GM12874 (cell line): ENCODE measurements around the gene PMPCA.

Experiments used
- TF ChIP-seq, protein P1 (sequence below): IDR thresholded peaks from 2 replicates; pipeline ENCODE4 v1.5.1; 2011; ENCODE audit warnings: low read depth, mild to moderate bottlenecking, control low read depth, low read length, moderate library complexity; ENCODE audit not compliant: insufficient read depth

PMPCA gene

DNA sequence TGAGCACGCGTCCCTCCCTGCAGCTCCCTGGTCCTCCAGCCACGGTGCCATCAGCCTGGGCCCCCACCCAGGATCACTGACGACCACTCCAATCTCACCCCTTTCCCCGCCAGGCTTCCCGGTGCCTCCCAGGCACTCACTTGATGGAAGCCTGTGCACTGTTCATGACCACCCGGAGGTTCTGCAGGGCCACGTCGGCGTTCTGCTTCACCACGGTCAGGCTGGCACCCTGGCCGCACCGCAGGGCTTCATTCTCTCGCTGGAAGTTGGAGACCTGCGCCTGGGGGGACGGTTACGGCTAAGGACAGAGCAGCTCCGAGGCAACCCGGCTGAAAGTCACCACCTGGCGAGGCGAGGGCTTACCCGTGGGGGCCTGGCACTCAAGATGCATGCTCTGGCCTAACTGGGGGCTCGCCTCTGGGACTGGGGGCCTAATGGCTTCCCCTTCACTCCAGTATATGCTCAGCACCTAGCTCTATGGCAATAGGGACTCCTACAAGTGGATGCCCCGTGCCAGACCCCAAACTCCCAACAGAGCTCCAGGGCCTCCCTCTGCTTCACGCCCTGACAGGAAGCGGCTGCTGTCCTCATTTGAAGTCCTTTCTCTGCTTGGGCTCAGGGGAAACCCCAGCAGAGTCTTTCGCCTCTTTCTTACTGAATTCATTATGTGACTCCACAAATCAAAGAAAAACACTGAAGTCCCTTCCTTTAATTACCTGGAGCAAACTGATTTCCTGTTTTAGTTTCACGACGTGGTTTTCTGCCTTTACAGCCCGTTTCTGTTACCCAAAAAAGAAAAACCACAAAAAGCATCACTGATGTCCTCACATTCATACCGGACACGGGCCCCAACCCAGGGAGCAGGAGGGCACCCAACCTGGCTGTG, 6.3 kb upstream of the PMPCA start:
- TF ChIP-seq, protein P1, sequence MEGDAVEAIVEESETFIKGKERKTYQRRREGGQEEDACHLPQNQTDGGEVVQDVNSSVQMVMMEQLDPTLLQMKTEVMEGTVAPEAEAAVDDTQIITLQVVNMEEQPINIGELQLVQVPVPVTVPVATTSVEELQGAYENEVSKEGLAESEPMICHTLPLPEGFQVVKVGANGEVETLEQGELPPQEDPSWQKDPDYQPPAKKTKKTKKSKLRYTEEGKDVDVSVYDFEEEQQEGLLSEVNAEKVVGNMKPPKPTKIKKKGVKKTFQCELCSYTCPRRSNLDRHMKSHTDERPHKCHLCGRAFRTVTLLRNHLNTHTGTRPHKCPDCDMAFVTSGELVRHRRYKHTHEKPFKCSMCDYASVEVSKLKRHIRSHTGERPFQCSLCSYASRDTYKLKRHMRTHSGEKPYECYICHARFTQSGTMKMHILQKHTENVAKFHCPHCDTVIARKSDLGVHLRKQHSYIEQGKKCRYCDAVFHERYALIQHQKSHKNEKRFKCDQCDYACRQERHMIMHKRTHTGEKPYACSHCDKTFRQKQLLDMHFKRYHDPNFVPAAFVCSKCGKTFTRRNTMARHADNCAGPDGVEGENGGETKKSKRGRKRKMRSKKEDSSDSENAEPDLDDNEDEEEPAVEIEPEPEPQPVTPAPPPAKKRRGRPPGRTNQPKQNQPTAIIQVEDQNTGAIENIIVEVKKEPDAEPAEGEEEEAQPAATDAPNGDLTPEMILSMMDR: no peak

DNA sequence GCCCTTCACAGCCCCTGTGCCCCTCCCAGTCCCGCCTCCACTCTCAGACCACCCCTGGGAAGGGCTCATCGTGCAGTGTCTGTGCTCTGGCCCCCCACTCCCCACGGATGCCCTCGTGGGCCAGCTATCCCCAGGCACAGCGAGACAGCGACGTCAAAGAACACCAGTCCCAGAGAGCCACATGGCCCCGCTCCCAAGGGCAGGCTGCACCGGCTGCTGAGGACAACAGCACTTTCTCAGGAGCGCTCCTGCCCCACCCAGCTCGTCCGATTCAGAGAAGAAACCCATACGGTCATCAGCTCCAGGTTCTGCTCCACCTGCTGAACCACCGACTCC, 5.7 kb upstream of the PMPCA start:
- TF ChIP-seq, protein P1: no peak

DNA sequence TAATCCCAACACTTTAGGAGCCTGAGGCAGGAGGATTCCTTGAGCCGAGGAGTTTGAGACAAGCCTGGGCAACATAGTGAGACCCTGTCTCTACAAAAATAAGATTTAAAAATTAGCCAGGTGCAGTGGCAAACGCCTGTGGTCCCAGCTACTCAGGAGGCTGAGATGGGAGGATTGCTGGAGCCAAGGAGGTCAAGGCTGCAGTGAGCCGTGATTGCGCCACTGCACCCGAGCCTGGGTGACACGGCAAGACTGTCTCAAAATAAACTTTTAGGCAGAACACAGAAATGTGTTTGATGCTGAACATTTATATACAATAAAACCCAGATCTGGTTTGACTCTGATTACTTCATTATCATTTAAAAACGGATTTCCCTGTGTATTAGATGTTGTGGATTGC, 5.0 kb upstream of the PMPCA start:
- TF ChIP-seq, protein P1: no peak

DNA sequence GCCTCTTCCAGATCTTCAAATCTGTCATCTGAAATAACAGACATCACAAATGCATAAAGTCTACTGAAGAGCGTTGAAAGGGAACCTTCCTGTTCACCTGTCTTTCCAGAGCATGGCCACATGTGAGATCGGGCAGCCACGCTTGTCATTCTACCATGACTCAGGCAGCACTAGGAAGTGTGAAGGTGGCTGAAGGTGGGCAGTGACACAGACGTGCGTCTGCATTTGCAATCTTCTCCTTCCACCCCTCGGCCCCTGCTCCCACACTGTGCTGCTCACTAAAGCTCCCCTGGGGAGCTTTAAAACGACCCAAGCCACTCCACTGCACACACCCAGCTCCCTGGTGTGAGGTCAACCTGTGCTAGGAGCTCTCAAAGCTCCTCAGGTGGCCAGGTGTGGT, 2.5 kb upstream of the PMPCA start:
- TF ChIP-seq, protein P1: no peak

DNA sequence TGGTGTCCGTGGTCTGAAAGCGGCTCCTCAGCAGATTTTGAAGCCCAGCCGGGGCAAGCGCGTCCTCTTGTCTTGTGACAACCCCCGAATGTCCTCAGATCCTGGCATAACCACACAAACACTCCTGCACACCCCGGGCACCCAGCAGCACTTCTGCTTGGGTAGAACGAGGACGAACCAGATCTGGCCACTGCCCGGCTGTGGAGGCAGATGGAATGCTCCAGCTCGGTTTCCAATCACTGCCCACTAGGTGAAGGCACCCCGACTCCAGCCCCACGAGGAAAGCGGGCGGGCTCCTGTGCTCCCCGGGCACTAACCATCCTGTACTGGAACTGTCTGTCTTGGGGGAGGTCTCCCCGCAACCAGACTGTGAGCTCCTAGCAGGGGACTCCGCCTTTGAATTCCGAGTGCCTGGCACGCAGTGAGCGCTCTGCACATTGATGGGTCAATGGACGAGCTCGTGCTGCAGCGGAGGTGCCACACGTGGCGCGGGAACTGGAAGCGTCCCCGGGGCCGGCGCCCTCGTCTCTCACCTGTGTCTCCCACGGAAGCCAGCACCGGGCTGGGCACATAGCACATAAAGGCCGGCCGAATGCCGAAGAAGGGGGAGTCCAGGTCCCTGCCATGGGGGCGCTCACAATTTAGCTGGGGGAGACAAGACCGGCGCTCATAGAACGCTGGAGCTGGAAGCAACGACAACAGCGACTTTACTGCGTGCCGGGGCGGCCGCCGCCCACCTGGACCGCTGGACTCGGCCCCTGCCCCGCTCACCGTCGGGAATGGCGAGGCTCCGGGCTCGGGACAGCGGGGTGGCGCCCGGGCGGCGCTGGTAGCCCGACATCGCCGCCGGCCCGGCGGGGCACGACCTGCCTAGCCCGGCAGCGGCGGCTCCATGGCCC, 652 bp upstream of the PMPCA start:
- TF ChIP-seq, protein P1: no peak

DNA sequence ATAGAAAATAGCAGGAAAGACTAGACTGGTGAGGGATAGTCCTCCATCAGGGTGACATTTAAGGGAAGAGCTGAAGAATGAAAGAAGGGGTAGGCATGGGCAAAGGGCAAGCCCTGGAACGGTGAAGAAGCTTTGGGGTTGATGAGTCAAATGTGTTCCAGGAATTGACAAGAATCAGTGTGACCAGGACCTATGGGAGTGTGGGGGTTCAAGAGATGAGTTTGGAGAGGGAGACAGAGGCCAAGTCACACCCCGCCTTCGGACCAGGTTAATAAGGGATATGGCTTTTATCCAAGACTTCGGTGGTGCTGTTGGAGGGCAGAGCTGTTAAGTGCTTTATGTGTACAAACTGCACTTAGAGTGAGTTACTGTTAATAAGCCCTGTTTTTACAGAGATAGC, 920 bp downstream of the PMPCA start:
- TF ChIP-seq, protein P1: no peak

DNA sequence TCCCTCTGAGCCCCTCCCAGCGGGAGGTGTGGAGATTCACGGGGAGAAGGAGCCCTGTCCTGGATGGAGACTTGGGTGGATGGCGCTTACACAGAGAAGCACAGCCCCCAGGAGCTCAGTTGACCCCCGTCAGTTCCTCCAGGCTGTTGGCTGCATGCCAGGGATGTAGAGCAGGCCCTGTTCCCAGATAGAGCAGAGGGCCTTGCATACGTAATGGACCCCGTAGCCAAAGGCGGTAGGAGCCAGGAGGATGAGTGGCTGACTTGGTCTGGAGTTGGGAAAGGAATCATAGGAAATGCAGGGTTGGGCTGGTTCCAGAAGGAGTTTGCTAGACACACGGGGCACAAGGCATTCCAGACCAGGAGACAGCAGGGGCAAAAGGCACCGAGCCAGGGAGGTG, 2.5 kb downstream of the PMPCA start:
- TF ChIP-seq, protein P1: no peak
